BJ (cell line): ENCODE data around the gene SCN3A. TPM values are rescaled to one million over a fixed set of nuclear protein-coding genes. Genes with fewer than 3 reads are reported as not detected.

Experiments
- CTCF ChIA-PET: fragments of 350-600 bp; formaldehyde crosslinking; extraction: SDS; loops from one replicate; lab custom pipeline; 2021; ENCODE audit warnings: antibody characterized with exemption, inconsistent platforms; lab: Yijun Ruan, JAX
- POLR2A ChIA-PET: fragments of 300-600 bp; sonication (Branson Sonifier 250); formaldehyde crosslinking; extraction: SDS; loops from one replicate; lab custom pipeline; 2021; ENCODE audit warnings: antibody characterized with exemption; lab: Charles Lee
- DNase-seq: peaks from one replicate; pipeline ENCODE4 v3.0.0-alpha.2; 2011; ENCODE audit warnings: low read depth
- H3K27me3 ChIP-seq: 2 replicates; pipeline ENCODE4 v1.6.0; 2011; ENCODE audit warnings: low read length; ENCODE audit not compliant: control insufficient read depth, insufficient read depth
- H3K36me3 ChIP-seq: 2 replicates; pipeline ENCODE4 v1.5.1; 2011; ENCODE audit warnings: low read length; ENCODE audit not compliant: control insufficient read depth, insufficient read depth
- H3K4me3 ChIP-seq: 2 replicates; pipeline ENCODE4 v1.5.1; 2011; ENCODE audit warnings: low read depth, mild to moderate bottlenecking, control low read depth, low read length
- CTCF ChIP-seq: IDR thresholded peaks from 2 replicates; pipeline ENCODE4 v1.5.1; 2011; ENCODE audit warnings: low read depth, mild to moderate bottlenecking, control low read depth, inconsistent platforms, low read length, moderate library complexity; ENCODE audit not compliant: insufficient read depth
- polyA plus RNA-seq: library from polyadenylated mRNA; depleted of rRNA; stranded (reverse); fragments of >200 nt; gene quantifications from 2 replicates; pipeline ENCODE4 v1.2.3, GENCODE V29; 2011

SCN3A gene
- polyA plus RNA-seq, 1 experiment: 0.78 TPM

GRCh38 chr2:165057308-165057707 lies 146.5 kb downstream of the SCN3A start:
- H3K4me3 ChIP-seq: no peak overlapping the region
- no peak for DNase-seq
- POLR2A ChIA-PET: no interaction called here
- H3K36me3 ChIP-seq: no peaks in the 10 kb centered on the region
- CTCF ChIA-PET: no interaction called here
- no peak for TF ChIP-seq CTCF
- H3K27me3 ChIP-seq: no peaks in the 10 kb centered on the region

- DNase-seq: no peak
- POLR2A ChIA-PET: no interaction called here
- H3K27me3 ChIP-seq: no peaks in the 10 kb centered on the region
- TF ChIP-seq CTCF: no peak
- H3K36me3 ChIP-seq: no peaks in the 10 kb centered on the region
- CTCF ChIA-PET: no interaction called here
- H3K4me3 ChIP-seq: no peak overlapping the region
Measured at GRCh38 chr2:165056564-165056963, 147.3 kb downstream of the SCN3A start.

- ChIA-PET POLR2A (no interaction called here), CTCF (no interaction called here)
- Histone ChIP-seq H3K4me3 (no peak overlapping the region), H3K36me3 (no peaks in the 10 kb centered on the region), H3K27me3 (no peaks in the 10 kb centered on the region)
- no peak for DNase-seq
- TF ChIP-seq CTCF: no peak
Measured at GRCh38 chr2:165055082-165055851, 148.6 kb downstream of the SCN3A start.

GRCh38 chr2:165054652-165055051 lies 149.2 kb downstream of the SCN3A start:
- CTCF ChIA-PET: no interaction called here
- Histone ChIP-seq H3K4me3 (no peak overlapping the region), H3K27me3 (no peaks in the 10 kb centered on the region), H3K36me3 (no peaks in the 10 kb centered on the region)
- POLR2A ChIA-PET: no interaction called here
- no peak for TF ChIP-seq CTCF
- no peak for DNase-seq

- H3K4me3 ChIP-seq: no peak overlapping the region
- CTCF ChIA-PET: interaction anchor here (1.2 to 1.4 kb wide), 2 partner anchors 10 to 28 kb away, joined by 3 read pairs; no protein-coding TSS in a partner anchor
- TF ChIP-seq CTCF: no peak
- POLR2A ChIA-PET: no interaction called here
- H3K36me3 ChIP-seq: no peaks in the 10 kb centered on the region
- DNase-seq: no peak
- no peaks in the 10 kb centered on the region; the same call in 1 of the 2 replicates for H3K27me3 ChIP-seq
Measured at GRCh38 chr2:165044505-165045303, 159.1 kb downstream of the SCN3A start.
